Suprapubic skin (tissue), 3 donors: ENCODE measurements around the gene TPRG1.

Experiments
- CTCF ChIP-seq, 2 donors: fragments of 200-600 bp in 1 of 2; fragments of 450-650 bp in 1 of 2; sonication (generic) in 1 of 2; IDR thresholded peaks; one replicate each; pipeline ENCODE4 v1.5.1; 2016 to 2019; ENCODE audit warnings: antibody characterized with exemption in 2 of 2, mild to moderate bottlenecking in 1 of 2, moderate library complexity in 1 of 2
- POLR2A ChIP-seq, 2 donors: fragments of 450-650 bp; IDR thresholded peaks; one replicate each; pipeline ENCODE4 v1.6.1; 2017; ENCODE audit warnings: antibody characterized with exemption in 2 of 2, mild to moderate bottlenecking in 2 of 2, moderate library complexity in 2 of 2

- no peak for TF ChIP-seq CTCF (IDR thresholded peaks at IDR 0.05)
- no peak for TF ChIP-seq POLR2A (IDR thresholded peaks at IDR 0.05)
Observed at GRCh38 chr3:189369636-189370035, 197.9 kb downstream of the TPRG1 start.
